Astrocyte (in vitro differentiated cells and primary cell): ENCODE results near the gene KRI1.

Experiments
- EZH2 ChIP-seq: IDR thresholded peaks from 2 replicates; pipeline ENCODE4 v1.6.1; 2012; ENCODE audit warnings: mild to moderate bottlenecking, low read length, inconsistent platforms; ENCODE audit not compliant: insufficient read depth
- TF ChIP-seq, protein P1 (sequence below): IDR thresholded peaks from 2 replicates; pipeline ENCODE4 v1.5.1; 2011; ENCODE audit warnings: low read depth, mild to moderate bottlenecking, inconsistent platforms, low read length, moderate library complexity; ENCODE audit not compliant: insufficient read depth

DNA sequence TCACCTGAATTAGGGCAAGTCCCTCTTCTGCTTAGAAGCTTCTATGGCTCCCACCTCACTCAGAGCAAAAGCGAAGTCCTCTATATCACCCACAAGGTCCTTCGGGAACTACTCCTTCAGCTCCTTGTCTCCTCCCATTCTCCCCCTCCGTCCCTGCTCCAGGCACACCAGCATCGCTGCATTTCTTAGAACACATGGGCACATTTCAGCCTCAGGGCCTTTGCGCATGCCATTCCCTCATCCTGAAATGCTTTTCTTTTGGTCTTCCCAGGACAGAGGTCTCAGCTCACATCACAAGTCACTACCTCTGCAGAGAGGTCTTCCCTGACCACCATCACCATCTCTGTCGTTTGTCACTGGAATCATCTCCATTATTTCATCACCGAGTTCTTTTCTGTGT lies 52.6 kb downstream of the KRI1 start:
- TF ChIP-seq EZH2, result no peak
- TF ChIP-seq, protein P1, sequence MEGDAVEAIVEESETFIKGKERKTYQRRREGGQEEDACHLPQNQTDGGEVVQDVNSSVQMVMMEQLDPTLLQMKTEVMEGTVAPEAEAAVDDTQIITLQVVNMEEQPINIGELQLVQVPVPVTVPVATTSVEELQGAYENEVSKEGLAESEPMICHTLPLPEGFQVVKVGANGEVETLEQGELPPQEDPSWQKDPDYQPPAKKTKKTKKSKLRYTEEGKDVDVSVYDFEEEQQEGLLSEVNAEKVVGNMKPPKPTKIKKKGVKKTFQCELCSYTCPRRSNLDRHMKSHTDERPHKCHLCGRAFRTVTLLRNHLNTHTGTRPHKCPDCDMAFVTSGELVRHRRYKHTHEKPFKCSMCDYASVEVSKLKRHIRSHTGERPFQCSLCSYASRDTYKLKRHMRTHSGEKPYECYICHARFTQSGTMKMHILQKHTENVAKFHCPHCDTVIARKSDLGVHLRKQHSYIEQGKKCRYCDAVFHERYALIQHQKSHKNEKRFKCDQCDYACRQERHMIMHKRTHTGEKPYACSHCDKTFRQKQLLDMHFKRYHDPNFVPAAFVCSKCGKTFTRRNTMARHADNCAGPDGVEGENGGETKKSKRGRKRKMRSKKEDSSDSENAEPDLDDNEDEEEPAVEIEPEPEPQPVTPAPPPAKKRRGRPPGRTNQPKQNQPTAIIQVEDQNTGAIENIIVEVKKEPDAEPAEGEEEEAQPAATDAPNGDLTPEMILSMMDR, result no peak
